ENCODE measurements around the gene PHYH.

DNA sequence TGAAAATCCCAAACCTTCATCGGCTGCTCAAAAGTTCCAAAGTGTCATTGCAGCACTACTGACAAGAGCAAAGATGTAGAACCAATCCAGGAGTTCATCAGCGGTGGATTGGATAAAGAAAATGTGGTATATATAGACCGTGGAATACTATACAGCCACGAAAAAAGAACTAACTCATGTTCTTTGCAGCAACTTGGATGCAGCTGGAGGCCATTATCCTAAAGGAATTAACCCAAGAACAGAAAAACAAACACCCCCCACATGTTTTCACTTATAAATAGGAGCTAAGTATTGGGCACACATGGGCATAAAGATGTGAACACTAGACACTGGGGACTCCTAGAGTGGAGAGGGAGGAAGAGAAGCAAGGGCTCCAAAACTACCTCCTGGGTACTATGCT is 31.6 kb downstream of the PHYH start:
- TF ChIP-seq POLR2A (IDR thresholded peaks at IDR 0.05) = no peak
- no peak for TF ChIP-seq POLR2AphosphoS5 (IDR thresholded peaks at IDR 0.05)
- TF ChIP-seq, protein P1, sequence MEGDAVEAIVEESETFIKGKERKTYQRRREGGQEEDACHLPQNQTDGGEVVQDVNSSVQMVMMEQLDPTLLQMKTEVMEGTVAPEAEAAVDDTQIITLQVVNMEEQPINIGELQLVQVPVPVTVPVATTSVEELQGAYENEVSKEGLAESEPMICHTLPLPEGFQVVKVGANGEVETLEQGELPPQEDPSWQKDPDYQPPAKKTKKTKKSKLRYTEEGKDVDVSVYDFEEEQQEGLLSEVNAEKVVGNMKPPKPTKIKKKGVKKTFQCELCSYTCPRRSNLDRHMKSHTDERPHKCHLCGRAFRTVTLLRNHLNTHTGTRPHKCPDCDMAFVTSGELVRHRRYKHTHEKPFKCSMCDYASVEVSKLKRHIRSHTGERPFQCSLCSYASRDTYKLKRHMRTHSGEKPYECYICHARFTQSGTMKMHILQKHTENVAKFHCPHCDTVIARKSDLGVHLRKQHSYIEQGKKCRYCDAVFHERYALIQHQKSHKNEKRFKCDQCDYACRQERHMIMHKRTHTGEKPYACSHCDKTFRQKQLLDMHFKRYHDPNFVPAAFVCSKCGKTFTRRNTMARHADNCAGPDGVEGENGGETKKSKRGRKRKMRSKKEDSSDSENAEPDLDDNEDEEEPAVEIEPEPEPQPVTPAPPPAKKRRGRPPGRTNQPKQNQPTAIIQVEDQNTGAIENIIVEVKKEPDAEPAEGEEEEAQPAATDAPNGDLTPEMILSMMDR (IDR thresholded peaks at IDR 0.05) = no peak
- no peak for TF ChIP-seq EP300 (IDR thresholded peaks at IDR 0.05)

All from sigmoid colon (tissue), 4 donors.